GM18867 (cell line): ENCODE results near the gene LTB4R.

Experiments
- ATAC-seq: cut with Tn5 transposase; IDR thresholded peaks from one replicate; pipeline ENCODE4 v1.9.1; 2021; ENCODE audit warnings: mild to moderate bottlenecking, moderate library complexity; ENCODE audit not compliant: unreplicated experiment

LTB4R gene

GRCh38 chr14:24278424-24278823, 32.9 kb upstream of the LTB4R start:
- ATAC-seq: no peak

DNA sequence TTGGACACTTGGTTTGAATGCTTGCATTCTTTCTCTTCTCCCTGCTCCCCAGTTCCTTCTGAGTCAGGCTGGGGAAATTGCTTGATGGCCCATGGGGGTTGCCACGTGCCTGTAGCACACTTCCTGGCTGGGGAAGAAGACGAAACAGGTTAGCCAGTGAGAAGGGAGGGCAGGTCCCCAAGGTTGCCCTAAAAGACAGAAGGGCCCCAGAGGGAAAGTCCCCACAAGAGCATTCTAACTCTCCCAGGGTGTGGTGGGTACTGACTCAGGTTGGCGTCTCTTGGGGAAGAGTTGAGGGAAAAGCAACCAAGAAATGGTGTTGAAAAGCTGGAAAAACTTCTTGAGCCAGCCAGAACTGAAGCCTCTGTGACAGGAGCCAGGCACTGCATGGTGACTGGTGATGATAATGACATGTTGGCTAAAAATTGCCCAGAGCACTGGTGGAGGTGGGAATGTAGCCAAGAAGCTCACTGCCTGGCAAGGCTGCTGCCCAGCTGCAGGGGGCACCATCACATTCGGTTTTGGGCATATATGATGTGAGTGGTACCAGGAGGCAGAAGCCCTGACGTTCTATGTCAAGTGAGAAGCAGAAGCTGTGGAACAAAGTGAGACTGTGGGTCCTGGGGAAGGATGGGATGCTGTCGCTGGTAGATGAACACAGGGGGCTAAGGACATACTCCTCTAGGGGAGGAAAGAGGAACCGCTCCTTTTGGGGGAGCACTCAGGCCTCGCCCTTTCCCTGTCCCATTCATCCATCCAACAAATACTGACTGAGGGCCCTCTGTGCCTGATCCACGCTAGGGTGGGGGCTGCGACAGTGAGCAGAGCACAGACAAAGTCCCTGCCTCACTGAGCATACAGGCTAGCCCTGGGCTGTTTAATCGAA, 31.8 kb upstream of the LTB4R start:
- peak; percentile 52 for ATAC-seq

DNA sequence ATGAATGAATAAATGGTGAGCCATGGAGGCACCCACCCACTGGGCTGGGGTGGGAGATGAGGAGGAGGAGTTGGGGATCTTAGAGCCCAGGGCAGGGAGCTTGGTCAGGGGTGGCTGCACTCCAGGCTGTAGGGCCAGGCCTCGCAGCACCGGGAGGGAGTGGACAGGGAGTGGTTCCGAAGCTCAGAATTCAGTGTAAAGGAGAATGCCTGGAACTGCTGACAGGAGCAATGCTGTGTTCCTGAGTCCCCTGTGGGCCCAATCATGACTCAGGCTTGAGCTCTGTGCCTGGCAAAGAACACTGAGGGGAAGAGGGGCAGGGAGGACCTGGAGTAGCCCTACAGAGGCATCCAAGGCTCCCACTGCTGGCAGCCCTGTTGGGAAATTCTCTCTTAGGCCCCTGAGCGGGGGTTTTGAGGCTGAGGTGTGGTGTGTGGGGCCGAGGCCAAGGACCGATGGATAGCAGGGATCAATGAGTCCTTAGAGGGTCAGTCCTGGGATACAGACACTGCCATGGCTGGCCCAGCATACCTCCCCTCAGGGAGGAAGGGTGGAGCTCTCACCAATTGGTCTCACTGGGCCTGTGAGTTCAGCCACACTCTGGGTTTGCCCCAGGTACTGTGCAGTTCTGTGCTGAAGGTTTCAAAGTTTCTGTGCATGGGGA, 30.4 kb upstream of the LTB4R start:
- ATAC-seq: no peak

DNA sequence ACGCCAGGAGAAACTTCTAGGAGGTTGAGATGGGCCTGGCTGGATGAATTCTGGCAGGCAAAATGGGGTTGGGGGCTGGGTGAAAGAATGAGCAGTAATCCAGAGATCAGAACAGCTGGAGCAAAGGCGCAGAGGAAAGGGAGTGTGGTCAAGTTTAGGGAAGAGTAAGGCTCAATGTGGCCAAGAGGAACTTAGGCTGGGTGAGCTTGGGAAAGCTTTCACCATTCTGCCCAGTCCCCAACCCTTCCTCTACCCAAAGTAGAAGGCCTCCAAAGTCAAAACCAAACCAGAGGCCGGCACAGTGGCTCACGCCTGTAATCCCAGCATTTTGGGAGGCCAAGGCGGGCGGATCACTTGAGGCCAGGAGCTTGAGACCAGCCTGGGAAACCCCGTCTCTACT, 29.7 kb upstream of the LTB4R start:
- no peak for ATAC-seq

GRCh38 chr14:24282736-24283135, 28.6 kb upstream of the LTB4R start:
- no peak for ATAC-seq

DNA sequence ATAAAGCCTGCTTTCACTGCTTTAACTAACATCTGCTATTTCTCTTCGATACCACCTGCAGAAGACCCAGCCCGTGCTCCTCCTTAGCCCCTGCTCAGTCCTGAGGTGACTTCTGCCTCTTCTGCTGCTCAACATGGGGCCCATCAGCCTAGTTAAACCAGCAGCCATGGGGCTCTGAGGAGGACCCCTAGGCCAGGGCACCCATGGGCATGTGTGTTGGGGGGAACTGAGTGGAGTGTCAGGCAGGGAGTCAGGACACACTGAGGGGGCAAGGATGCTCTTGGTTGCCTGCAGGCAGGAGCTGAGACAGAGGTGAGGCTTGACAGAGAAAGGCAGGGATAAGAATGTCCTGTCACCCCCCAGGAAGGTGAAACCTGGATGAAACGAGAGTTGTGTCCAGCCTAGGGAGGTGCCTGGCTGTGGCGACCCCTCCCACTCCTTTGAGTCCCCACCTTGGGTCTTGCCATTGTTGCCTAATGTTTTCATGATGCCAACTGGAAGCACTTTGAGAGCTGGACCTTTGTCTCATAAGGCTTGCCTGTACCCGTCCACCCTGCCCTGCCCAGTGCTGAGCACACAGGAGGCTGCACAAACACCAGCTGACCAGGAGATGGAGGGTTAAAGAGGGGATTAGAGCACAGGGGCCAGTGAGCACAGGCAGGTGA, 27.4 kb upstream of the LTB4R start:
- no peak for ATAC-seq

DNA sequence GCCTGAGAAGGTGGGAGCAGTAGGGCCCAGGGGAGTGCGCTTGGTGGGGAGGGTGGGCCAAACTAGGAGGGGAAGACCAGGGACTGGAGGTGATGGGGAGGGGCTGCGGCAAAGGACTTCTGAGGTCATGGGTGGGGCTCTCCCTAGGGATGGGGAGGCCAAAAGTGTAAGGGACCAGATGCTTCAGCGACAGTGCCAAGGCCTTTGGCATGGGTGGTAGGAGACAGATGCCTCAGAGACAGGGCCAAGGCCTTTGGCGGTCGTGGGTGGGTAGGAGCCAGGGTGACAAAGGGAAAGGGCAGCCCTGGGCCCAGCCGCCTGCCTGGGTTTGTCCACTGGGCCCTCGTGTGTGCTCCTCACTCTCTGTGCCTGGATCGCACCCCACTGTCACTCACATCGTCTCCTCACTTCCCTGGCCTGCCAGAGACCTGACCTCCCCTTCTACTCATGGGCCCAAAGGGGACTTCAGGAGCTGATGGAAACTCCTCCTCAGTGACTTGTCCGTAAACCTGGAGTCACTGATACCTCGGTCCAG, 26.7 kb upstream of the LTB4R start:
- ATAC-seq: no peak

DNA sequence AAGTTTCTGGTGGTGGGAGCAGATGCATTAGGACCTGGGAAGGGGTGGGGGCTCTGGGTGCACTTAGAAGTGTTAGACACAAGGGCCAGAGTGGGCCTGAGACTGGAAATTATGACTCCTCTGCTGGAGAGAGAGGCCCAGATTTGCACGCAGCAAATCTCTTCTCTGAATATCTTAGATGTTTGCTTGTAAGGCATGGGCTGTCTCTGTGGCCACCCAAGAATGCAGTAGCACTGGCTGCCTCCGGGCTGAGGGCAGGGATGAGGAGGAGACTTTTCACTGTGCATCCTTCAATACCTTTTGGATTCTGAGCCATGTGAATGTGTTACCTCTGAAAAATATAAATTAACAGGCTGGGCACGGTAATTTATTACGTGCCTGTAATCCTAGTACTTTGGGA, 26.0 kb upstream of the LTB4R start:
- no peak for ATAC-seq

- ATAC-seq: no peak
Observed at GRCh38 chr14:24286996-24287395, 24.3 kb upstream of the LTB4R start.

DNA sequence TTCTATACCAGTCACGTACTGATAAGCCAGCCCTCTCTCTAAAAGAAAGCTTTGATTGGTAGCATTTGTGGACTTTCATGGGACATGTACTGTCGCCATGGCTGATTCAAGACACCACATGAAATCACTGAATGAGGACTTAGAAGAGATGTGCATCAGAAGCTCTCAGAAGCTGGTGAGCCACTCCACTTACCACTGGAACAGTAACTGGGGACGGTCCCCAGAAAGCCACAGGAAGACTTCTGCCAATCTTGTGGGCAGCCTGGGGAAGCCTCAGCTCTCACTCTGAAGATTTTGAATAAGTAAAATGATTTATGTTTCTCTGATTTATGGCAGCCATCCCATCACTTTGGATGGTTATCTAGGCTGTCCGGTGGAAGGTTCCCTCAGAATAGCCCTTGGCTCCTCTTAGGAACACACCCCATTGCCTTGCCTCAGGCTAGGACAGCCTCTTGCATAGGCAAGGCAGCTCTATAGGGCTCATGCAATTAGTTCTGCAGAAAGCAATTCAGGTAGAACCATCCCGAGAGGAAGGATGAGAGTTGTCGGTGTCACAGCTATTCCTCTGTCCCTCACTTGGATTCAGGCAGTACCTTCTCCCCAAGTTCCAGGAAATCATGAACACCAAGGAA, 21.5 kb upstream of the LTB4R start:
- no peak for ATAC-seq

- ATAC-seq: no peak
Observed at GRCh38 chr14:24290746-24291145, 20.6 kb upstream of the LTB4R start.

GRCh38 chr14:24291446-24292117, 19.7 kb upstream of the LTB4R start:
- ATAC-seq: no peak

- ATAC-seq: no peak
Observed at GRCh38 chr14:24292118-24292807, 19.0 kb upstream of the LTB4R start.

DNA sequence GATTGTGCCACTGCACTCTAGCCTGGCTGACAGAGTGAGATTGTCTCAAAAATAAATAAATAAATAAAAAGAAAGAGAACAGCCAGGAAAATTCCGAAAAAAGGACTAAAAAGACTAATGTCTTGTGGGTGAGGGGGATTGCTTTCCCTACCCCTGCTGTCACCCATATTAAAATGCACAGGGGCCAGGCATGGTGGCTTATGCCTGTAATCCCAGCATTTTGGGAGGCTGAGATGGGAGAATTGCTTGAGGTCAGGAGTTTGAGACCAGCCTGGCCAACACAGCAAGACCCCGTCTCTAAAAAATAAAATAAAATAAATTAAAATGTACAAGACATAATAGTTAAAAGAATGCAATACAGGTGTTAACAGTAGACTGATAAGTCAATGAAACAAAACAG, 17.8 kb upstream of the LTB4R start:
- ATAC-seq: no peak

GRCh38 chr14:24296341-24297157, 14.8 kb upstream of the LTB4R start:
- peak; percentile 55 for ATAC-seq

DNA sequence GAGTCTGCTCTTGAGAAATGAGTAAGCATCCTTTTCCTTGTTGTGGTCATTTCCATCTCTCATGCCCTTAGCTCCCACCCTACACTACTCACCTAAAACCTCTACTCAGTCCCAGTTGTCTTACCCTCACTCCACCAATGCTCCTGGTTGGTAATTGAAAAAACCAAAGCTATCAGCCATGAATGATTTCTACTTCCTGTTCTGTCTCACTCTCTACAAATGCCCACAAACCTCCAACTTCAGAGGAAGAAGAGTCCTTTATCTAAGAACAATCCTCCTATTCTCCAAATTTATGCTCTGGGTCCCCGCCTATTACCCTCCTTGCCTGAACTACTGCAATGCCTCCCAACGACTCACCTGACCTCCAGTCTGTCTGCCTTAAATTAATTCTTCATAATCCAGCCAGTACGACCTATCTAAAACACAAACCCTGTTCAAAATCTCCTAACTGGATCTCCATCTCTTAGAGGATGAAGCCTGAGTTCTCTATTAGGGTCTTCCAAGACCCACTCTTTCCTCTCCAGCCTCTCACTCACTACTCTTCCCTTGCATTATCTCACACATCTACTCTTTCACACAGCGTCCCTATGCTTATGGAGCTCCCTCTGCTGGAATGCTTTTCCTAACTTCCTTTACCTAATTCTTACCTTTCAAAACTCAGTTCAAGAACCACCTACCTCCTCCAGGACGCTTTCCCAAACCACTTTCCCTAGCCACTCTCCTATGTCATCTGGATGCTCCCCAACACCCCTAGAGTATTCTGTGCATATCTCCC, 13.9 kb upstream of the LTB4R start:
- ATAC-seq: peak; percentile 2

GRCh38 chr14:24298892-24299254, 12.4 kb upstream of the LTB4R start:
- ATAC-seq: no peak
